Hematopoietic multipotent progenitor cell treated with erythropoietin and hydrocortisone succinate and interleukin-3 and kit ligand, for 15 days (in vitro differentiated cells): ENCODE data around the gene WIPF2.
"Not testable (repeated sequence)": the region's sequence is repeated elsewhere in the genome, so short reads cannot be mapped to it uniquely, and the experiment has no call there.

Source experiments
- DNase-seq: peaks from one replicate; pipeline ENCODE4 v3.0.0-alpha.2; 2015; ENCODE audit warnings: low spot score

WIPF2 gene

DNA sequence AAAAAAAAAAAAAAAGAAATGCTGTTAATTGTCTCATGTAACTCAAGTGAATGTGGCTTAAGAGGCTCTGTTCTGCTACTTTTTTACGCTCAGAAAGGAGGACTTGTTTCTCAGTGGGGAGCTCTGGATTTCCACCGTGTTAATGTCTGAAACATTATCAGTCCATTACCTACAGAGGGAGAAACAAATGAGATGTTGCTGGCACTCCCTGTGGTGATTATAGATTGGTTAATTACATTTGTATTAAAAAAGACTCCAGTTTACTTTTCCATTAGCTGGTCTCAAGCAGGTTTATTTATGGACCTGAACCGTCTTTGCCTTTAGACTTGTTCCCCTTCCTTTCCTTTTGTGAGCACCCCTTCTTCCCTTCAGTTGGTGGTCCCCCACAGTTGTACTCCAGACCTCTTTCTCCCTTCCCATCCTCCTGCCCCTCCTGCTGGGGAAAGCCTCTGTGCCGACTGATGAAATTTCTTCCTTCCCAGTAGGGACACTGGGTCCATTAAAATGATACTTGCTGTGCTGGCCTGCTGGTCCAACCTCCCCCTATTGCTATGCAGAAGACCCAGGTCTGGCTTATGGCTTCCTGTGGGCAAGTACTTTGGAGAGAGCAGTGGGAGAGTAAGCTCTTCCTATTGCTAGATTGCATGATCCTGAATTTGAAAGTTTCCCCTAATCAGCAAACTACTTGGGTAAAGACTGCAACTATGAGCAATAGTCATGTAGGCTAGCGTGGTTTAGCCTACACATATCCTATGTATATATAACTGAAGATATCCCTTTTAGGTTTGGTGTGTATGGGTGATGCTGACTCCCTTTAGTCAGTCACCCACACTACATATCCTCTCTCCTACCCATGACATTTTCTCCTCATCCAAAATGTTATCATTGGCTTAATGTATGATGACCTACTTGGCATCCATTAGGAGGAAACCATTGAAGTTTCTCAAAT lies 76.7 kb downstream of the WIPF2 start:
- no peak for DNase-seq

DNA sequence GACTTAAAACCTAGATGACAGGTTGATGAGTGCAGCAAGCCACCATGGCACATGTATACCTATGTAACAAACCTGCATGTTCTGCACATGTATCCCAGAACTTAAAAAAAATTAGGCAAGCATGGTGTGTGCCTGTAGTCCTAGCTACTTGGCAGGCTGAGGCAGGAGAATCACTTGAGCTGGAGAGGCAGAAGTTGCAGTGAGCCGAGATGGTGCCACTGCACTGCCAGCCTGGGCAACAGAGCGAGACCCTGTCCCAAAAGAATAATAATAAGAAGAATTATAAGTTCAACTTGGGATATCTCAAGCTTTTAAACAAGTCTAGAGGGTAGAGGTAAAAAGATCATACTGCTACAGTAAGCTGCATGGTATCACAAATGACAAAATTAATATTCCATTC lies 78.4 kb downstream of the WIPF2 start:
- DNase-seq, result no peak

- DNase-seq, result no peak
Observed at GRCh38 chr17:40298726-40299125, 79.6 kb downstream of the WIPF2 start.

GRCh38 chr17:40299159-40299757 lies 80.2 kb downstream of the WIPF2 start:
- DNase-seq, result not testable (repeated sequence)

GRCh38 chr17:40301315-40301714 lies 82.2 kb downstream of the WIPF2 start:
- no peak for DNase-seq

DNA sequence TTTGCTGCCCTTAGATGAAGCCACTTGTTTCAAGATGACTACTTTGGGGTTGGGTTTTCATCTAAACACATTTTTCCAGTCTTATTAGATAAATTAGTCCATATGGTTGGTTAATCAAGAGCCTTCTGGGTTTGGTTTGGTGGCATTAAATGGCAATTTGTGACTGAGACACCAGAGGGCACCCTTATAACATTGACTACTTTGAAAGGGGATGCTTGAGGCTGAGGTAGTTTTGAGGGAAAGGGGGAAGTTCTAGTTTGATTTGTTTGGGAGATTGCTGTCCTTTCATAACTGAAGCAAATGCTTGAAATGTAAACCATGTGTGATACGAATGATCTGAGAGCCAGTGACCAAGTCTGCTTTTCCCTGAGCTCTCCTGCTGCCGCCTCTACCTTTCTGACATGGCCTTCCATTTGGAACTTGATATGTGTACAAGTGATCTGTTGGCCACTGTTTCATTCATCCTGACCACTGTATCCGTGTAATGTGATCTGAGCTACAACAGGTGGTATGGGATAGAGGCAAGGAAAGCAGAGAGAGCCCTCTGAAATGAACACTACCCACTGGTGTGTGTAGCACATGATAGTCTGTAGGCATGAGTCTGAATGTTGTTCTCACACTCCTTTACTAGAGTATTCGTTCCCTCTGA lies 84.0 kb downstream of the WIPF2 start:
- peak; percentile 72 for DNase-seq

DNA sequence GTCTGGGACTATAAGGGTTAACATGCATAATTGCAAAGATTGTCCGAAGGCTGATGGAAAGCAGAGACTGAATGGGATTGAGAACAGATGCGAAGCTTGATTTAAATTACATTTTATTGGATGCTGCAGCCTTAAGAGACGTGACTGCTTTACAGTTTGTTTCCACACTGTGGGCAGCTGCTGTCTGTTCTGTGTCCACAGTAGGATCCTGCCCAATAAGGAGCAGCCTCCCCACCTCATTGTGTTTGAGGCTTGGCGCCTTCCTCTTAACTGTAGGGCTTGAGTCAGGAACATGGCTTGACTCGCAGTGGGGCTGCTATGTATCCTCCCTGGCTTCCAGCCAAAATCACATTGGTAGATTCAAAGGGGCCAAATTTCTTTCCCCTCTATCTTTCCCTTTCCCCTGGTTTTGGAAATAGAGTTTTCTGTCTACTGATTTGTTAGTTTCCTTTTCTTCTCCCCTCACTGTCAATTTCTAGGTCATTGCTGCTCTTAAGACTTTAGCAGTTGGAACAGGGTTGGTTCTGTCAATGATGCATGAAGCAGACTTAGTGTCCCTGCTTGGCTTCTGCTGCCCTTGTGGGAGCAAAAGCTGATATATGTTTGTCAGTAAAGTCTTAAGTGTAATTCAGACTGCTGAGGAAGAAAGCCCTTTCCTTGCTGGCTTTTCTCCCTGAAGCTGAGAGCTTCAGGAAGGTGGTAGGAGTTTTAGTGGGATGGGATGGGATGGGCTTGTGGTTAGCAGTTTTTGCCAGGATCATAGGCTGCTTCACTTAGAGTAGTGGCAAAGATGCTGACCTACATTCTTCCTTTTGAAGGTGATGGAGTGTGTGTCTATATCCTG lies 84.8 kb downstream of the WIPF2 start:
- no peak for DNase-seq

DNA sequence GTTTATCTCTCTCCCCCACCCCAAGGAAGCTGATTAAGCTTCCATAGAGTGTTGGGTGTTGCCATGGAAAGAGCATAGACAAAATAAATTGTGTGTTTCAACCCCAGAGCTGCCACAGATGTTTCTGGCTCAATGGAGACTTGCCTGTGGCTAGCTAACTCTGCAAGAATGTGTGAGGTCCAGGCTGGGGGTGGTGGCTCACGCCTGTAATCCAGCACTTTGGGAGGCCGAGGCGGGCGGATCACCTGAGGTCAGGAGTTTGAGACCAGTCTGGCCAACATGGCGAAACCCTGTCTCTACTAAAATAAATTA lies 85.4 kb downstream of the WIPF2 start:
- not testable (repeated sequence) for DNase-seq

GRCh38 chr17:40304866-40305265 lies 85.8 kb downstream of the WIPF2 start:
- not testable (repeated sequence) for DNase-seq

GRCh38 chr17:40306395-40306794 lies 87.3 kb downstream of the WIPF2 start:
- no peak for DNase-seq

GRCh38 chr17:40307001-40307730 lies 88.1 kb downstream of the WIPF2 start:
- no peak for DNase-seq

- DNase-seq, result no peak
Observed at GRCh38 chr17:40307740-40308239, 88.7 kb downstream of the WIPF2 start.

- DNase-seq, result no peak
Observed at GRCh38 chr17:40309031-40309948, 90.2 kb downstream of the WIPF2 start, which contains the start of gene RARA. TSS of gene RARA (plus strand) at chr17:40309180. CDS start at chr17:40331219, 22,039 bp downstream.

GRCh38 chr17:40309949-40310510 lies 90.9 kb downstream of the WIPF2 start:
- DNase-seq, result no peak

GRCh38 chr17:40310882-40311391 lies 91.8 kb downstream of the WIPF2 start:
- no peak for DNase-seq

DNA sequence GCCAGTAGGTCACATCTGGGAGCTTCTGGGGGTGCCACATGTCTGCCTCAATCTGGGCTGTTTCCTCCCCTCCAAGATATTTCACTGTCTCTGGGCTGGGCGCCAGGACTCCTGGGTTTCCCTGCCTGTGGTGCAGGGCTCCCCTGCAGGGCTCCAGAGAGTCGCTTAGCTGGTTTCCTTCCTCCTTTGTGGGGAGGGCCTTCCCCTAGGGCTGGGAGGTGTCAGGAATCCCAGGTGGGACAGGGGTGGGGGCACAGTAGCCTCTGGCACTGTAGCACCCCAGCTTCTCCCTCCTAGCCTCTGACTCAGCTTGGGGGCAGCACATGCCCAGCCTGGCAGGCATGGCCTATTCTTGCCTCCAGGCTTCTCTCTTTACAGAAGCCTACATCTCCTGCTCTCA lies 92.5 kb downstream of the WIPF2 start:
- no peak for DNase-seq

DNA sequence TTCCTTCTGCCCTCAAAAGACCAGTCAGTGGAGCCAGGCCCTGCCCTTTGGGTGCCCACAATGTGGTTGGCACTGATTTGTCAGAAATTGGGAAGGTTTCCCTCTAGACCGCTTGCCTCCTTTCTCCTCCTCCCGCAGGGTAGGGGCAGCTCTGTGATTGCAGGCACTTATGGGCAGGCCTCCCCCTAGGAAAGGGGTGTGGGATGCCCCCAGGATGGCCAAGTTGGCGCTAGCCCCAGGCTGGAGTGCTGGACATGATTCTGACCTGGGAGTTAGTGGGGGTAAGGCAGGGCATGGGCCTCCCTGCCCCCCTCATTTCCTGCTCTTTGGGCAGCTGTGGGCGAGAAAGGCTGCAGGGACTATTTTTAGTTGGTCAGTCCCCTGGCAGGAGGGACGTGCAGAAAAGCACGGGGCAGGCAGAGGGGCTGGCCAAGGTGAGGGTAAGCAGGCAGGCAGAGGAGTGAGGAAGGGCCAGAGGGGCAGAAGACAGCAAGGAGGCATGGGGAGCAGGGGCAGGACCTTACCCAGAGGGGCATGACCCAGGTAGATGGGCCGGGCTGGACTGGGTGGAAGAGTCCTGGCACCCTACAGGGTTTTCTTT lies 93.1 kb downstream of the WIPF2 start:
- DNase-seq, result no peak

- DNase-seq, result no peak
Observed at GRCh38 chr17:40312893-40313667, 94.0 kb downstream of the WIPF2 start.
